ENCODE measurements around the gene ZNF77.

DNA sequence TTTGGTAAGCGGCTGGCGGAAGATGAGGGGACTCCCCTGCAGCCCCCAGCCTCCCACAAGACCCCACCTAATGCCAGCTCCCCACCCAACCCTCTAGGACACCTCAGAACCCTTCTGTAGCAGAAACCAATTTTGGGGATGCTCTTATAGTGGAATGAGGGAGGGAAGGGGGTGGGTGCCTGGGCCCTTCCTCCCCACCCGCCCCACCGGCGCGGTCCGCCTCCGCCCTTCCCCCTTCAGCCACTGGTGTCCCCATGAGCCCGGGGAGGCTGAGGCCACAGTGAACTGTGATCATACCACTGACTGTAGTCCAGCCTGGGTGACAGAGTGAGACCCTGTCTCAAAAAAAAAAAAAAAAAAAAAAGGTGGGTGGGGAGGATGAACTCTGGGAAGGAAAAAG is 48.8 kb upstream of the ZNF77 start:
- no peak for TF ChIP-seq CTCF (IDR thresholded peaks at IDR 0.05)
- no peak for TF ChIP-seq POLR2A (IDR thresholded peaks at IDR 0.05)
